Measurements from ENCODE around the gene TMEM53.
"Not testable (repeated sequence)": the region's sequence is repeated elsewhere in the genome, so short reads cannot be mapped to it uniquely, and the experiment has no call there.

The TMEM53 gene

DNA sequence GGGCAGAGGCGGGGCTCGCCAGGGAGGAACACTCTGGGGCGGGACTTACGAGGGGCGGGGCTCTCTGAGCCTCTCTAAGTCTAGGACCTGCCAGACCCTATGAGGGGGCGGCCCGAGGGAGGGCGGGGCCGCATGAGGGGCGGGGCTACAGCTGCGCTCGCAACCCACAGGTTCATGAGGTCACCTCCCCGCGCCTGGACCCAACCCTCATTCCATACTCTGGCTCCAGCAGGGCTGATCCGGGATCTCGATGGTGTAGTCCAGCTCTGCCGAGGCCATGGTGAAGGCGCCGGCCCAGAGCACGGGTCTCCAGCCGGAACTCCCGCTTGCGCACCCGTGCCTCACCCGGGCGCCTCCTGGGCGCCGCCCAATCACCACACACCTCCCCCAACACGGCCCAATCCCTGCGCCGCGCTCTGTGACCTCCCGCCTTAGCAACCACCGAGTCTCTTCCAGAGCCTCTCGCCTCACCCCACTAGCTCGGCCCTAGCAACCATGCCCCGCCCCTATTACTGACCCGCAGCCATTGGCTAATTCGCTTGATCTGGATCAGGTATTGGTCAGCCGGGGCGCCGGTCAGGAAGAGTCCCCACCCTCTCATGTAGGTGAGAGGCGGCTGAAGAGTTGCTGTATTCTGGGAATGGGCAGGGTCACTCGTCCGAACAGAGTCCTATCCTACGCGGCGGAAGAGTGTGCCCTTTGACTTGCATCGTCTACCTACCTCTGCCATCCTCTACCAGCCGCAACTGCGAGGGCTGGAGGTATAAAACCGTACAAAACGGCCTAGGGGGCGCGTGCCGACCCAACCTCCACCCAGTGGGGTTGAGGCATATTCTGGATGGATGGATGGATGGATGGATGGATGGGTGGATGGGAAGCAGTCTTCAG, at the start of gene TMEM53, which contains the start of gene ARMH1:
TMEM53 (minus strand) TSS at position 369 of the 888 bp plus-strand sequence; CDS start at position 279, 90 bp downstream.
ARMH1 (plus strand) TSS at position 602 of the 888 bp plus-strand sequence. CDS start 14,984 bp downstream, outside the sequence.
- DNase-seq = peak; percentile 82

GRCh38 chr1:44723496-44724295, 49.4 kb upstream of the TMEM53 start:
- DNase-seq = peak; percentile 82

GRCh38 chr1:44723064-44723463, 48.8 kb upstream of the TMEM53 start:
- DNase-seq = no peak

GRCh38 chr1:44721485-44722361, 47.4 kb upstream of the TMEM53 start:
- DNase-seq = peak; percentile 89

- no peak for DNase-seq
Observed at GRCh38 chr1:44720281-44720680, 46.0 kb upstream of the TMEM53 start.

- DNase-seq = no peak
Observed at GRCh38 chr1:44719318-44719717, 45.0 kb upstream of the TMEM53 start.

DNA sequence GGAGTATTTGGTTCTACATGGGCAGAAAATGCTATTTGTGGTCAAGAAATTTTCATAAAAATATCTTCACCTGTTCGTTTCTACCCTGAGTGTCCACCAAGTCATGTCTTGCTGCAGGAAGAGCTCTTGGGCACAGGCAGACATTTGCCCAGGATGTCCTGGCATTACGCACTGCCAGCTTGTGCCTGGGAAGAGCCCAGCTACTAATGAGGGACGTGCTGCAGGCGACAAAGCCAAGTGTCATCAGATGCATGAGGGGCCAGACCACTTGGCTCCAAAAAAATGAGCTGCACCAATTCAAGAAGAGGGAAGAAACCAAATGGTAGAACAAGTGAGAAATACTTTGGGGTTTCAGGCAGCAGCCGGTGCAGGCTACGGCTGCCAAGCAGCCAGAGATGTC, 43.8 kb upstream of the TMEM53 start:
- DNase-seq = no peak

GRCh38 chr1:44717653-44718052, 43.4 kb upstream of the TMEM53 start:
- DNase-seq = no peak

GRCh38 chr1:44717156-44717555, 42.9 kb upstream of the TMEM53 start:
- DNase-seq = no peak

GRCh38 chr1:44714944-44715571, 40.8 kb upstream of the TMEM53 start:
- DNase-seq = peak; percentile 77

DNA sequence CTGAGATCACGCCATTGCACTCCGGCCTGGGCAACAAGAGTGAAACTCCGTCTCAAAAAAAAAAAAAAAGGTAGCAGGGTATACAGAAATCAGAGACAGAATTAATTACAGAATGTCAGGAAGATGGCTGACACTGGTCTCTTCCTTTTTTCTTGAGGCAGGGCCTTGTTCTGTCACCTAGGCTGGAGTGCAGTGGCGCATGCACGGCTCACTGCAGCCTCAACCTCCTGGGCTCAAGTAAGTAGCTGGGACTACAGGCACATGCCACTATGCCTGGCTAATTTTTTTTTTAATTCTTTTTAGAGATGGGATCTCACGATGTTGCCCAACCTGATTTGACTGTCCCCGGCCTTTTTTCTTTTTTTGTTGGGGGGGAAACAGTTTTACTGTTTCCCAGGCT, 40.3 kb upstream of the TMEM53 start:
- DNase-seq = no peak

DNA sequence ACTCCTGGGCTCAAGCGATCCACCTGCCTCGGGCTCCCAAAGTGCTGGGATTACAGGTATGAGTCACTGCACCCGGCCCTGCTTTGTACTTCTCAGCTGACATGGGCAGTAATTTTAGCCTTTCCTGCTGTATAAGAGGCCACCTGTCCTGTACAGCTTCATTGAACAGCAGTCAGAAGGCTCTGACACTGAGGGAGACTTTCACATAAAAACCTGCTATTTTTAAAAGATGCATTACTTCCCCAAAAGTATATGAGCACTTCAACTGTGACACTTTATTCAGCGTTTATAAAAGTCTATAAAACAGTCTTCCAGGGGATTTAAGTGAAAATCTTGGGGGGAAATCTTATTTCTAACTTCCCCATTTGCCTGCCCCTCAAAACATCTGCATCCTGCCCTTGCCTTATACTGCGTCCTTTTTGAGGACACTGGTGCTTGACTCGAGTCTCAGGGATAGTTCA, 39.1 kb upstream of the TMEM53 start:
- DNase-seq = no peak

GRCh38 chr1:44707959-44708831, 33.9 kb upstream of the TMEM53 start:
- DNase-seq = peak; percentile 12

DNA sequence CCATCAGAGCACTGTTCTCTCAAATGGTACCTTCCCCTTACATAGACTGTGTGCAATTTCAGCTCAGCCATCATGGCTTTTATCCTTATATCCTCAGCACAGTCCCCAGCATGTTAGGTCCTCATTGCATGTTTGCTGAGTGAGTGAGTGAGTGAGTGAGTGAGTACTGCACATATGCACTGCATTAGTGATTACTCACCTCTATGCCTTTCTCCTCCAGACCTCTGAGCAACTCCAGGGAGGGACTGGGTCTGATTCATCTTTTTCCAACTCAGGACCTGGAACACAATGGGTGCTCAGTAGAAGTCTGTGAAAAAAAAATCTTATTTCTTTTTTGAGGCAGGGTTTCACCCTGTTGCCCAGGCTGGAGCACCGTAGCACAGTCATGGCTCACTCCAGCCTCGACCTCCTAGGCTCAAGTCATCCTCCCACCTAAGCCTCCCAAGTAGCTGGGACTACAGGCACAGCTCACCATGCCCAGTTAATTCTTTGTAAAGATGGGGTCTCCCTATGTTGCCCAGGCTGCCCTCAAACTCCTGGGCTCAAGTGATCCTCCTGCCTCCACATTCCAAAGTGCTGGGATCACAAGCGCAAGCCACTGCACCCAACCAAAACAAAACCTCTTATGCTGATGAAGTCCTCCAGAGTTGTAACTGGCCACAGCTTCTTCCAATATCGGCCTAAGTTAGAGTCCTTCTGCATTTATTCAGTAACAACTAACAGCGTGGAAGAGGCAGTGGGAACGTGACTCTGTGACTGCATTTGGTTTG, 33.0 kb upstream of the TMEM53 start:
- DNase-seq = no peak

- DNase-seq = no peak
Observed at GRCh38 chr1:44705938-44706337, 31.7 kb upstream of the TMEM53 start.

GRCh38 chr1:44705470-44705869, 31.2 kb upstream of the TMEM53 start:
- DNase-seq = no peak

DNA sequence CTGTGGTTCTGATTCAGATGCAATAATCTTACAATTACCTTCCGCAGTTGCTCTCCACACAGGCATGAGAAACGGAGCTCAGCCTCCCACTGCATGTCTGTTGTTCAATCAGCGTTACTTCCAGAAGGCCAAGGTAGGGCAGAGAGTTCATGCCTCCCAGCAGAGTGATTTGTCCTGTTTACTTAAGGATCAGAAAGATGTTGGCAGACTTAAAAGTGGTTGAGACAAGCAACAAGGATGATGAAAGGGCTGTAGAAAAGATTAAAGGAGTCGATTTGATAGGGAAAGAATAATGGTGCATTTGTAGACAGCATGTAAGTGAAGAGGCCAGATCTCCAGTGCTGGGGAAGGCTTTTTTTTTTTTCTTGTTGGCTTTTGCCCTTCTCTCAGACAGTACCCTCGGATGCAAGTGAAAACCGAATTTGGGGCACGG, 26.9 kb upstream of the TMEM53 start:
- no peak for DNase-seq

DNA sequence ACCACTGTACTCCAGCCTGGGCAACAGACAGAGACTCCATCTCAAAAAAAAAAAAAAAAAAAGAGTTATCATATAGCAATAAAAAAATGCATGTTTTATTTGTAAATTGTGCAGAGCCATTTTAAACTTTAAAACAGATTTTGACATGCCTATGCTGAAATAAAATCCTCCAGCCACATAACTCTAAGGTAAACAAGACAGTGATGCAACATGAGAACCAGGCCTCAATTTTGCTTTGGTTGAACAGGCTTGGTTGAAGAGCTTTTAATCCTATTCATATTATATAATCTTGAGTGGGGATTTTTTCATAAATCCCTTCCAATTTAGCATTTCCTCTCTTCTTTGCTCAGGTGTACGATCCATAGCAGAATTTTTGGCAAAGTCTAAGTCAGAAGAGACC, 26.3 kb upstream of the TMEM53 start:
- DNase-seq = no peak

DNA sequence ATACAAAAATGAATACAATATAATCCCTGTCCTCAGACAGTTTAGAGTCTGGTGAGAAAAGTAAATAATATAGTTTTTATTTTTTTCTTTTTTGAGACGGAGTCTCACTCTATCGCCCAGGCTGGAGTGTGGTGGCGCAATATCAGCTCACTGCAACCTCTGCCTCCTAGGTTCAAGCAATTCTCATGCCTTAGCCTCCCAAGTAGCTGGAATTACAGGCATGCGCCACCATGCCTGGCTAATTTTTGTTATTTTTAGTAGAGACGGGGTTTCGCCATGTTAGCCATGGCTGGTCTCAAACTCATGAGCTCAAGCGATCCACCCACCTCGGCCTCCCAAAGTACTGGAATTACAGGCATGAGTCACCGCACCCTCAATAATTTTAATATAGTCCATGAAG, 25.1 kb upstream of the TMEM53 start:
- not testable (repeated sequence) for DNase-seq

DNA sequence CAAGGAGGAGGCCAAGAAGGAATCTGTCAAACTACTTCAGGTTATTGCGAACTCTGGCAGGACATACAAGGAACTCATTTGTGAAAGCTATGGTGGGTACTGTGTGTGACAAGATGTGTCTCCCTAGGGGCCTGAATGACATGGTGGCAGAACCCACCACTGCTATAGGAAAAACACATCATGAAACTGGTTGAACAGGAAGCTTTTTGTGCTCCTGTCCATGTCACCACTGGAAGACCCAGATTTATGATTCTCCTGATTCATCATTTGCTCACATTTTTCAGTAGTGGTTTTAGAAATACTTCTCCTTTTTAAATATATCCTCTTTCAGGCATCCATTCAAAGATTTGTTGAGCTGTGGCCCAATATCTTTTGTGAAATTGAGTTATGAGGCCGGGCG, 23.9 kb upstream of the TMEM53 start:
- no peak for DNase-seq

All from GDM1 (cell line).